ENCODE data around the gene SURF4.

DNA sequence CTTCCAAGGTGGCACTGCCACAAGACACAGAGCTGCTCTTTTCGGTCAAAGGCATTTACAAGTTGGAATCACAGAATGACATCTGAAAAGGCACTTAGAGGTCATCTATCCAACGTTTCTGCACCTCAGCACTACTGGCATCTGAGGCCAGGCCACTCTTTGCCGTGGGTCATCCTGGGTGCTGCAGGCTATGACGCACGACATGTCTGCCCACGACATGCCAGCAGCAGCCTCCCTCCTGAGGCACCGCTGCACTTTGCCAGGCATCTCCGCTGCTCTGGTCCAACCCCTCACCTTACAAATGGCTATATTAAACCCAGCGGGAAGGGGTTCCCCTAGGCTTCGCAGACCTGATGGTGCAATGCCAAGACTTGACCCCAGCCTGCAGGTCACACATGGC, 8.1 kb downstream of the SURF4 start:
- TF ChIP-seq, protein P1, sequence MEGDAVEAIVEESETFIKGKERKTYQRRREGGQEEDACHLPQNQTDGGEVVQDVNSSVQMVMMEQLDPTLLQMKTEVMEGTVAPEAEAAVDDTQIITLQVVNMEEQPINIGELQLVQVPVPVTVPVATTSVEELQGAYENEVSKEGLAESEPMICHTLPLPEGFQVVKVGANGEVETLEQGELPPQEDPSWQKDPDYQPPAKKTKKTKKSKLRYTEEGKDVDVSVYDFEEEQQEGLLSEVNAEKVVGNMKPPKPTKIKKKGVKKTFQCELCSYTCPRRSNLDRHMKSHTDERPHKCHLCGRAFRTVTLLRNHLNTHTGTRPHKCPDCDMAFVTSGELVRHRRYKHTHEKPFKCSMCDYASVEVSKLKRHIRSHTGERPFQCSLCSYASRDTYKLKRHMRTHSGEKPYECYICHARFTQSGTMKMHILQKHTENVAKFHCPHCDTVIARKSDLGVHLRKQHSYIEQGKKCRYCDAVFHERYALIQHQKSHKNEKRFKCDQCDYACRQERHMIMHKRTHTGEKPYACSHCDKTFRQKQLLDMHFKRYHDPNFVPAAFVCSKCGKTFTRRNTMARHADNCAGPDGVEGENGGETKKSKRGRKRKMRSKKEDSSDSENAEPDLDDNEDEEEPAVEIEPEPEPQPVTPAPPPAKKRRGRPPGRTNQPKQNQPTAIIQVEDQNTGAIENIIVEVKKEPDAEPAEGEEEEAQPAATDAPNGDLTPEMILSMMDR (IDR thresholded peaks at IDR 0.05; ENCODE audit: insufficient read depth, low read length), result no peak
- TF ChIP-seq SPI1 (IDR thresholded peaks at IDR 0.05; ENCODE audit: borderline replicate concordance, low read depth) (no peak), POLR2AphosphoS5 (IDR thresholded peaks at IDR 0.05; ENCODE audit: low read depth) (no peak)

Data from HL-60 (cell line).